Endothelial cell of umbilical vein (primary cell): ENCODE data around the gene ZBTB6. TPM values are rescaled to one million over a fixed set of nuclear protein-coding genes. Genes with fewer than 3 reads are reported as not detected.
"Not testable (repeated sequence)": the region's sequence is repeated elsewhere in the genome, so short reads cannot be mapped to it uniquely, and the experiment has no call there.

Experiments
- BruUV-seq: library from RNA; stranded (reverse); fragments of 400-500 nt; replicated peaks from 2 replicates; lab custom pipeline; 2021; lab: Mats Ljungman, UMichigan
- CTCF ChIA-PET: fragments of 300-600, 350-600 bp; sonication (Branson Sonifier 250); formaldehyde crosslinking; loops from one replicate; lab custom pipeline; 2021; ENCODE audit warnings: antibody characterized with exemption, inconsistent platforms; lab: Charles Lee
- POLR2A ChIA-PET: fragments of 300-600, 350-600 bp; sonication (Branson Sonifier 250); formaldehyde crosslinking; loops from one replicate; lab custom pipeline; 2021; ENCODE audit warnings: antibody characterized with exemption, inconsistent platforms; lab: Charles Lee
- DNase-seq: peaks from one replicate; pipeline ENCODE4 v3.0.0-alpha.2; 2011; ENCODE audit warnings: low read depth, low spot score
- FAIRE-seq: peaks from 2 replicates; lab custom pipeline; 2011; peaks lifted over from hg19 to GRCh38; lab: Jason Lieb, UNC
- H2AFZ ChIP-seq: 2 replicates; pipeline ENCODE4 v1.6.0; 2012; ENCODE audit warnings: low read depth, low read length, control low read depth, inconsistent platforms
- H3K27ac ChIP-seq: 2 replicates; pipeline ENCODE4 v1.5.1; 2011; ENCODE audit warnings: low read depth, mild to moderate bottlenecking, control low read depth, low read length, moderate library complexity; ENCODE audit not compliant: insufficient read depth
- H3K27me3 ChIP-seq, 2 experiments: 2 replicates each; pipeline versions ENCODE4 v1.6.0 to v1.6.1; 2011; ENCODE audit warnings: low read length in 2 of 2, mixed read lengths in 1 of 2; ENCODE audit not compliant: control insufficient read depth in 2 of 2, insufficient read depth in 2 of 2
- H3K36me3 ChIP-seq, 2 experiments: 2 replicates in 1 of 2; 3 replicates in 1 of 2; pipeline ENCODE4 v1.5.1; 2011; ENCODE audit warnings: low read length in 2 of 2, mild to moderate bottlenecking in 1 of 2, moderate library complexity in 1 of 2; ENCODE audit not compliant: control insufficient read depth in 2 of 2, insufficient read depth in 2 of 2; ENCODE audit errors: extremely low read depth in 1 of 2
- H3K4me1 ChIP-seq: 3 replicates; pipeline ENCODE4 v1.5.1; 2011; ENCODE audit warnings: mild to moderate bottlenecking, low read length; ENCODE audit not compliant: control insufficient read depth, insufficient read depth; ENCODE audit errors: extremely low read depth
- H3K4me2 ChIP-seq: 2 replicates; pipeline ENCODE4 v1.6.1; 2011; ENCODE audit warnings: low read length, control low read depth, mixed read lengths; ENCODE audit not compliant: insufficient read depth
- H3K4me3 ChIP-seq, 3 experiments: fragments of 200-600 bp in 1 of 3; sonication (generic), shearing (Covaris generic) in 1 of 3; replicated peaks in 1 of 3; 2 replicates each; pipeline ENCODE4 v1.5.1; 2011 to 2016; ENCODE audit warnings: control low read depth in 3 of 3, low read length in 3 of 3, mild to moderate bottlenecking in 2 of 3, inconsistent platforms in 1 of 3, low read depth in 1 of 3, moderate library complexity in 1 of 3; ENCODE audit not compliant: insufficient read depth in 1 of 3
- H3K79me2 ChIP-seq: 2 replicates; pipeline ENCODE4 v1.6.0; 2012; ENCODE audit warnings: low read length, inconsistent platforms; ENCODE audit not compliant: control insufficient read depth, insufficient read depth
- H3K9ac ChIP-seq: replicated peaks from 2 replicates; pipeline ENCODE3; 2011; ENCODE audit warnings: low read length, control low read depth; ENCODE audit not compliant: insufficient read depth; ENCODE audit errors: extremely low read depth
- H3K9me1 ChIP-seq: replicated peaks from 3 replicates; pipeline ENCODE4 v1.6.0; 2011; ENCODE audit warnings: mild to moderate bottlenecking, low read length; ENCODE audit not compliant: control insufficient read depth, insufficient read depth; ENCODE audit errors: extremely low read depth
- H3K9me3 ChIP-seq: replicated peaks from 2 replicates; pipeline ENCODE4 v1.5.1; 2012; ENCODE audit warnings: low read length, inconsistent platforms; ENCODE audit not compliant: control insufficient read depth, insufficient read depth
- H4K20me1 ChIP-seq: replicated peaks from 2 replicates; pipeline ENCODE3; 2011; ENCODE audit warnings: mild to moderate bottlenecking, low read length; ENCODE audit not compliant: control insufficient read depth, insufficient read depth; ENCODE audit errors: extremely low read depth
- FOS ChIP-seq: IDR thresholded peaks from 2 replicates; pipeline ENCODE4 v1.6.1; 2011; ENCODE audit warnings: mild to moderate bottlenecking, low read length, moderate library complexity, borderline replicate concordance; ENCODE audit not compliant: insufficient read depth
- POLR2A ChIP-seq: IDR thresholded peaks from 2 replicates; pipeline ENCODE4 v1.6.1; 2012; ENCODE audit warnings: low read depth, mild to moderate bottlenecking, control low read depth, low read length
- POLR2AphosphoS5 ChIP-seq: IDR thresholded peaks from 2 replicates; pipeline ENCODE4 v1.6.1; 2012; ENCODE audit warnings: low read depth, mild to moderate bottlenecking, control low read depth, low read length, moderate library complexity; ENCODE audit not compliant: insufficient read depth
- dilution Hi-C: fragments of 300-500 bp; cut with MboI; formaldehyde crosslinking; loops from one replicate; pipeline ENCODE4 v1.15.0; 2019; ENCODE audit warnings: low sequenced_read_pairs; ENCODE audit not compliant: extremely low pct_ligation_motif_present
- intact Hi-C: fragments of 100-400 bp; cut with micrococcal nuclease; formaldehyde crosslinking; loops from one replicate; pipeline ENCODE4 v1.10.0; 2022
- polyA plus RNA-seq, 4 experiments: library from polyadenylated mRNA; depleted of rRNA in 3 of 4; stranded (reverse) in 3 of 4; unstranded in 1 of 4; fragments of >200 nt; gene quantifications; 2 replicates each; pipeline versions ENCODE4 v1.2.1 to v1.2.3, GENCODE V29; 2011 to 2012; ENCODE audit warnings: missing spikeins in 1 of 4
- total RNA-seq: library from RNA; stranded (reverse); gene quantifications from 2 replicates; pipeline ENCODE4 v1.2.3, GENCODE V29; 2021

Gene ZBTB6
- total and polyA plus RNA-seq, 2 donors (not counting 3 experiments of a cell fraction or from before 2014, with no cell fraction given): 1.6 to 5.5 TPM

- intact Hi-C loops (loop anchor here (2.0 kb wide), 1 partner anchor 78 kb away; no protein-coding TSS in a partner anchor), dilution Hi-C loops (no loop called here)
- Histone ChIP-seq H3K79me2 (peaks cover 33% of the 10 kb centered on the region), H3K4me2 (peak overlapping the region; percentile 90), H4K20me1 (no peaks in the 10 kb centered on the region), H3K9me1 (no peaks in the 10 kb centered on the region), H3K4me1 (peaks cover 12% of the 10 kb centered on the region), H3K27ac (peak overlapping the region; percentile 60), H3K9ac (peak overlapping the region; percentile 77), H3K27me3 (no peaks in the 10 kb centered on the region), H2AFZ (peak overlapping the region; percentile 38), H3K4me3 (peak overlapping the region; percentile 78 to 99 (median 93)), H3K36me3 (peaks cover 7 to 8% of the 10 kb centered on the region in 2 experiments), H3K9me3 (no peaks in the 10 kb centered on the region)
- DNase-seq (no peak), FAIRE-seq (no peak)
- ChIA-PET CTCF (interaction anchor here (0.7 to 2.0 kb wide), 10 partner anchors 9 to 437 kb away, joined by 3 to 10 read pairs (median 4); no protein-coding TSS in a partner anchor), POLR2A (interaction anchor here (0.7 to 1.9 kb wide), 4 partner anchors 19 to 84 kb away, joined by 3 to 14 read pairs (median 6); partner anchors contain the start of genes PDCL, RABGAP1 and ZBTB26)
- no TSS peak for BruUV-seq
- TF ChIP-seq FOS (no peak), POLR2A (no peak), POLR2AphosphoS5 (no peak)
Measured at GRCh38 chr9:122912671-122912963, 506 bp downstream of the ZBTB6 start.

DNA sequence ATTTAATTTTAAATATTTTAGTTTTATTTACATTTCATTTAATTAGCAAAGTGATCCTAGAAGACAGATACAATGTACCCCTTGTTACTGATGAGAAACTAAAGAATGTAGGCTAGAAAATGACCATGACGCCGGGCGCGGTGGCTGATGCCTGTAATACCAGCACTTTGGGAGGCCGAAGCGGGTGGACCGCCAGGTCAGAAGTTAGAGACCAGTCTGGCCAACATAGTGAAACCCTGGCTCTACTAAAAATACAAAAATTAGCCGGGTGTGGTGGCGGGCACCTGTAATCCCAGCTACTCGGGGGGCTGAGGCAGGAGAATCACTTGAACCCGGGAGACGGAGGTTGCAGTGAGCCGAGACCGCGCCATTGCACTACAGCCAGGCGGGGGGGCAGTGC is 7.0 kb downstream of the ZBTB6 start:
- POLR2A ChIA-PET: interaction anchor here (1.5 to 2.9 kb wide), 2 partner anchors 26 to 35 kb away, joined by 6 to 11 read pairs; partner anchors contain the start of genes RABGAP1 and ZBTB26

More for the DNA sequence above, 7.0 kb downstream of the ZBTB6 start:
- H3K27ac ChIP-seq, DNase-seq, H3K4me3 ChIP-seq, intact Hi-C loops, H4K20me1 ChIP-seq, FAIRE-seq, dilution Hi-C loops, H3K36me3 ChIP-seq, H3K4me2 ChIP-seq, H3K27me3 ChIP-seq, H2AFZ ChIP-seq, H3K9me3 ChIP-seq, H3K9me1 ChIP-seq, BruUV-seq, H3K9ac ChIP-seq: not testable (repeated sequence)
- Histone ChIP-seq H3K79me2 (peaks cover 48% of the 10 kb centered on the region), H3K4me1 (peaks cover 12% of the 10 kb centered on the region)
- CTCF ChIA-PET: interaction anchor here (1.4 kb wide), 1 partner anchor 85 kb away, joined by 9 read pairs; no protein-coding TSS in a partner anchor
